NK-92 (cell line): Measurements from ENCODE around the gene CCDC51.
"Not testable (repeated sequence)": the region's sequence is repeated elsewhere in the genome, so short reads cannot be mapped to it uniquely, and the experiment has no call there.

Experiments
- DNase-seq: peaks from one replicate; lab custom pipeline; 2025; ENCODE audit not compliant: unreplicated experiment; lab: John Stamatoyannopoulos, UW

Gene CCDC51, protein sequence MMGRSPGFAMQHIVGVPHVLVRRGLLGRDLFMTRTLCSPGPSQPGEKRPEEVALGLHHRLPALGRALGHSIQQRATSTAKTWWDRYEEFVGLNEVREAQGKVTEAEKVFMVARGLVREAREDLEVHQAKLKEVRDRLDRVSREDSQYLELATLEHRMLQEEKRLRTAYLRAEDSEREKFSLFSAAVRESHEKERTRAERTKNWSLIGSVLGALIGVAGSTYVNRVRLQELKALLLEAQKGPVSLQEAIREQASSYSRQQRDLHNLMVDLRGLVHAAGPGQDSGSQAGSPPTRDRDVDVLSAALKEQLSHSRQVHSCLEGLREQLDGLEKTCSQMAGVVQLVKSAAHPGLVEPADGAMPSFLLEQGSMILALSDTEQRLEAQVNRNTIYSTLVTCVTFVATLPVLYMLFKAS

DNA sequence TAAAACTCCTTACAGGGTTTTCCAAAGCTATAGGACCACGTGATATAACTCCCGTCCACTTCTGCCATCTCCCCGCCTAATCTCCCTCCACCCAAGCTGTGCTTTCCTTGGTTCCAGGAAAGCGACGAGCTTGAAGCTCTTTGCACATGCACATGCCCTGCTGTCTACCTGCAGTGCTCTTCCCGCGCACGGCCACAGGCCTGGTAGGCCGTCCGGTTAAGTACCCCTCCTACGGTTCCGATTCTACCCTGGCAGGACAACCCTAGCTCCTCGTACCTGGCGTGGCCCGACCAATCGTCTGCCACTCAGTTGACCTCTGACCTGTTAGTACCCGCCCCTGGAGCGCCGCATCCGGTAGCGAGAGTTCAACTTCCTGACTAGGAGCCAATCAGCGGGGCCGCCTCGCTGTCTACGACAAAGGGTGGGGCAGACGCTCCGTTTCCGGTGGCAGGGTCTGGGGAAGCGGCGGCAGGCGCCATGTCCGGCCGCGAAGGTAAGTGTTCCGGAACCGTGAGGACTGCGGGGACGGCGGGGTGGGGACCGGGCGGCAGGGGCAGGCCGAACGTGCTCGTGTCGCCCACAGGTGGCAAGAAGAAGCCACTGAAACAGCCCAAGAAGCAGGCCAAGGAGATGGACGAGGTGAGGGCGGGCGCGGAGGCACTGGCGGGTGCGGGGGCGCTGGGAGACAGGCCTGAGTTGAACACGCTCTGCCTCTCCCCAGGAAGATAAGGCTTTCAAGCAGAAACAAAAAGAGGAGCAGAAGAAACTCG lies at the start of gene CCDC51, which contains the start of gene TMA7:
Gene CCDC51 (minus strand): TSS at position 300 of the 770 bp plus-strand sequence. CDS start 4,991 bp downstream, outside the sequence.
Gene TMA7 (plus strand): TSS at position 438 of the 770 bp plus-strand sequence. CDS start 40 bp downstream, at position 478.
- peak; percentile 88 for DNase-seq

DNA sequence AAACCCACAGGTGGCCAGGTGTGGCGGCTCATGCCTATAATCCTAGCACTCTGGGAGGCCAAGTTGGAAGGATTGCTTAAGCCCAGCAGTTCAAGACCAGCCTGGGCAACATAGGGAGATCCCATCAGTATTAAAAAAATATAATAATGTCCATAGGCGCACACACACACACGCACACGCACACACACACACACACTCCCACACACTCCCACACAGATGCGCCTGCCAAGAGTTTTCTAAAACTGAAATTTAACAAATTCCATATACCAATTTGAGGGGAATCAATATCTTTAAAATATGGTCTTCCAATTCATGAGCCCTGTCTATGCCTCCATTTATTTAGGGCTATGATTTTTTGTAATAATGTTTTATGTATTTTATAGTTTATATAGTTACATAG lies 47.0 kb upstream of the CCDC51 start:
- no peak for DNase-seq

DNA sequence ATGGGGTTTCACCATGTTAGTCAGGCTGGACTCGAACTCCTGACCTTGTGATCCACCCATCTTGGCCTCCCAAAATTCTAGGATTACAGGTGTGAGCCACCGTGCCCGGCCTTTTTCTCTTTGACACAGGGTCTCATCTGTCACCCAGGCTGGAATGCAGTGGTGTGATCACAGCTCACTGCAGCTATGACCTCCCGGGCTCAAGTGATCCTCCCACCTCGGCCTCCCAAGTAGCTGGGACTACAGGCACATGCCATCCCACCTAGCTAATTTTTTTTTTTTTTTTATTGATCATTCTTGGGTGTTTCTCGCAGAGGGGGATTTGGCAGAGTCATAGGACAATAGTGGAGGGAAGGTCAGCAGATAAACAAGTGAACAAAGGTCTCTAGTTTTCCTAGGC lies 42.9 kb upstream of the CCDC51 start:
- DNase-seq = not testable (repeated sequence)

DNA sequence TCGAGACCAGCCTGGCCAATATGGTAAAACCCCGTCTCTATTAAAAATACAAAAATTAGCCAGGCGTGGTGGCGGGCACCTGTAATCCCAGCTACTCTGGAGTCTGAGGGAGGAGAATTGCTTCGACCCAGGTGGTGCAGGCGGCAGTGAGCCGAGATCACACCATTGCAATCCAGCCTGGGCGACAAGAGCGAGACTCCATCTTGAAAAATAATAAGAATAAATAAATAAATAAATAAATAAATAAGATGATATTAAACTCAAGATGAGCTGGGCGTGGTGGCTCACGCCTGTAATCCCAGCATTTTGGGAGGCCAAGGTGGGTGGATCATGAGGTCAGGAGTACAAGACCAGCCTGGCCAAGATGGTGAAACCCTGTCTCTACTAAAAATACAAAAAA lies 41.0 kb upstream of the CCDC51 start:
- not testable (repeated sequence) for DNase-seq

DNA sequence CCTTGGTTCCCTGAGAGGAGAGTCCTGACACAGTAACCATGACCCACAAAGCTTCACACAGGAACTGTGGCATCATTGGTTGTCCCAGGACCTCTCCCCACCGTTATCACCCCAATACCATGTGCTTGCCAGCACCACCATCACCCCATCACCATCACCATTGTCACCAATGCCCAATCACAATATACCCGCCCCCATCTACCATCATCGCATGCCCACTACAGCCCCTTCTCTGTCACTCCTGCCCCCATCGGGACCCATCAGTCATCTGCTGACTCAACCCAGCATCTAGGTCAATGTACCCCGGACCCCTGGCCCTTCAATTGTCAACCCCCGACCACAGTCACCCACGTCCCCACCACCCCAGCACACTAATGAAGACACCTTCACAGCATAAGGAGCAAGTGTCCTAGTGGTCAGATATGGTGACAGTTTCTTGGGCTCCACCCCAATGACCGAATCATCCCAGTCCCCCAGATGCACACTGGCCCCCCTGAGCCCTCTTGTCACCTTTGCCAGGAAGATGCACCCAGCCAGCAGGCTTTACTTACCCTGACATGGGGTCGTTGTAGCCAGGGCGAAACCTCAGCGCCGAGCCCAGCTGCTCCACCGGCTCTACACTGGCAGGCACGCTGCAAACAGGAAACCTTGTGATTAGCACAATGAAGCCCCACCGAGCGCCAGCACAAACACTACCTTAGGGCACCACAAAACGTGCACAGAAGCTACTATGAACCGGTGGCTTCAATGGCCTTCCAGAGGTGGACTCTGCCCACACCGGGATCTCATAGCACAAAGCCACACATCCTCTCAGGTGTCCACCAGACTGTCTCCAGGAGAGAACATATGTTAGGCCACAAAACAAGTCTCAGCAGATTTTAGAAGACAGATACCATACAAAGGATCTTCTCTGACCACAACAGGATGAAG lies 39.0 kb upstream of the CCDC51 start:
- no peak for DNase-seq

DNA sequence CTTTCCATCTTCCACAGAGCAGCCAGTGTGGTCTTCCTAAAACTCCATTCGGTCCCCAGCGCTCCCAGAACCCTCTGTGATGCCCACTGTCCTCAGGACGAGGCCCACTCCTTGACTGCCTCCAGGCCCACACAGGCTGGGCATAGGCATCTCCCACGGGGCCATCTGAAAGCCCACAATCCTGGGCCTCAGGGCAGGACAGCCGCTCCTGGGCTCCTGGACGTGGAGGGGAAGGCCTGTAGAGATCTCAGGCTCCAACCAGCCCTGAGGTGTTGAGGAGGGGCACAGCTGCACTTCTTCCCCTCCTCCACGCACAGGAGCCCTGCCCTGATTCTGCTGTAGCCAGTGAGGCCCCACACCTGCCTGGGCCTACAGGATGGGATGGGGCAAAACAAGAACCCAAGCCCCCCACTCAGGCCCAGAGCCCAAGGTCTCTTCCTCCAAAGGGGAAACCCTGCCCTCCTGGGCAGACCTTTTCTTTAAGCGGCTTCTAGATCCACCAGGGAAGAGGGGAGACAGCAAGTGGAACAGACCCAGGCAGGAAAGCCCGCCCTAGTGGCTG lies 38.1 kb upstream of the CCDC51 start:
- DNase-seq = no peak

DNA sequence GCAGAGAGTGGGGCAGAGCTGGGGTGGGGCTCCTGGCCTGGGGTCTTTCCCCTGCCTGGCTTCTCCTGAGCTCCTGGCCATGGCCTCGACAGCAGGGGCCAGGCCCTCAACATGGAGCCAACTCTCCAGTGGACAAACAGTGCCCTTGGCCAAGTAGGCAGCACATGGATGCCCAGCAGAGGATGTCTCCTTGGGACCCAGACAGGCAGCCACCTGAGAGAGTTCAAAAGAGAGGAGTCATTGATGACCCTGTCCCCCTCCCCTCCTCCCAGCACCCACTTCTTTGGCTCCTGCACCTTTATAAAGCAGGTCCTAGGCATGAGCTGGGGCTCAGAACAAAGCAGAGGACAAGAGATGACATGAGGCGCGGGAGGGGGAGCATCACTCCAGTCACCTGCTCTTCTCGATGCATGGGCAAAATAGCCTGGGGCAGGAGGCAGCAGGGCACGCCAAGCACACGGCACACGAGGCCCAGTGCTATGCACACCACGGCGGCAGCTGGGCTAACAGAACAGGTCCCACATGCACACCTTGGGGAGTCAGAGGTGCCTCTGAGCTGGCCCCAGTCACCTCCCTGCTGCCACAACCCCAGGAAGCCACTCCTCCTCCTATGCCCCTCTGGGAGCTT lies 36.6 kb upstream of the CCDC51 start:
- DNase-seq = no peak

DNA sequence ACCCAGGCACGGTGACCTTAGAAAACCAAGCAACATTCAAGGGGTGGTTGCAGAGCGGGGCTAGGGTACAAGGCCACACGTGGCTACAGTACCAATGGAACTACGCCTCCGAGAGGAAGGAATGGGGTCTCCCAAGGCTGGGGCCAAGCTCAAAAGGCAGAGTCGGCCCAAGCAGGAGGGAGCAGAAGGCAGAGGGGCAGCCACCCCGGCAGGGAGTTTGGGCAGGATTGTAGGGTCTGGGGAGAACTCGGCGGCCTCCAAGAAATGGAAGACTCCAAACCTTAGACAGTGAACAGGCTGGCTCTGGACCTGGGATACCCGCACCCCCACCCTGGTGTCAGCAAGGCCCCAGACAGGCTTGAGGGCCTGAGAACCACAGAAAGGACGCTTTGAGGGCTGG lies 35.3 kb upstream of the CCDC51 start:
- no peak for DNase-seq

DNA sequence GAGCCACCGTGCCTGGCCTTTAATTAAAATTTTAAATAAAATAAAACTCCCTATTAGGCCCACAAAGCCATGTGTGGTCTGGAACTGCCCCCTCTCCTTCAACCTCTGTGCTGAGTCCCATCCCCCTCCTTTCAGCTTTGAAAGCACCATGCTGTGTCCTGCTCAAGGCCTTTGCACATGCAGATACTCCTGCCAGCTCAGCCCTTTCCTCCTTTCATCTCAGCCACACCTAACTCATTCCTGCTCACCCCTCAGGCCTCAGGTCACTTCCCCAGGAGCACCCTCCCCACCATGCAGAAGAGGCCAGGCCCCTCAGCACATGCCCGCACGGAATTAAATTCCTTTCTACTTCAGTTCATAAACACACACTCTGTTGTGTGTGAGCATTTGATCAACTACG lies 34.7 kb upstream of the CCDC51 start:
- DNase-seq = no peak

DNA sequence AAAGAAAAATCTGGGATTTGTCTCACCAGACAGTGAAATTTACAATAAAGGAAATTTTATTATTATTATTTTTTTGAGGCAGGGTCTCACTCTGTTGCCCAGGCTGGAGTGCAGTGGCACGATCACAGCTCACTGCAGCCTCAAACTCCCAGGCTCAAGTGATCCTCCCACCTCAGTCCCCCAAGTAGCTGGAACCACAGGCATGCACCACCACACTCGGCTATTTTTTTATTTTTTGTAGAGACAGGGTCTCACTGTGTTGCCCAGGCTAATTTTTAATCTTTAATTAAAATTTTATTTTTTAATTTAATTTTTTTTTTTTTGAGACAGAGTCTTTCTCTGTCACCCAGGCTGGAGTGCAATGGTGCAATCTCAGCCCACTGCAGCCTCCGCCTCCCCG lies 34.1 kb upstream of the CCDC51 start:
- not testable (repeated sequence) for DNase-seq

DNA sequence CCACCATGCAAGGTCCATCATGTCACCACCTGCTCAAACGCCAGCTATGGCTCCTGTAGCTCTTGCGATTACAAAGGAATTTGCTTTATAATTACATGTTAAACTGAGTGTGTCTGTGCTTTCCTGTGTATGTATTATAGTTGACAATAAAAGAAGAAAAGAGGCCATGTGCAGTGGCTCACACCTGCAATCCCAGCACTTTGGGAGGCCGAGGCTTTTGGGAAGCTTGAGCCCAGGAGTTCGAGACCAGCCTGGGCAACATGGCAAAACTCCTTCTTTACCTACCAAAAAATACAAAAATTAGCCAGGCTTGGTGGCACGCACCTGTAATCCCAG lies 33.7 kb upstream of the CCDC51 start:
- no peak for DNase-seq

DNA sequence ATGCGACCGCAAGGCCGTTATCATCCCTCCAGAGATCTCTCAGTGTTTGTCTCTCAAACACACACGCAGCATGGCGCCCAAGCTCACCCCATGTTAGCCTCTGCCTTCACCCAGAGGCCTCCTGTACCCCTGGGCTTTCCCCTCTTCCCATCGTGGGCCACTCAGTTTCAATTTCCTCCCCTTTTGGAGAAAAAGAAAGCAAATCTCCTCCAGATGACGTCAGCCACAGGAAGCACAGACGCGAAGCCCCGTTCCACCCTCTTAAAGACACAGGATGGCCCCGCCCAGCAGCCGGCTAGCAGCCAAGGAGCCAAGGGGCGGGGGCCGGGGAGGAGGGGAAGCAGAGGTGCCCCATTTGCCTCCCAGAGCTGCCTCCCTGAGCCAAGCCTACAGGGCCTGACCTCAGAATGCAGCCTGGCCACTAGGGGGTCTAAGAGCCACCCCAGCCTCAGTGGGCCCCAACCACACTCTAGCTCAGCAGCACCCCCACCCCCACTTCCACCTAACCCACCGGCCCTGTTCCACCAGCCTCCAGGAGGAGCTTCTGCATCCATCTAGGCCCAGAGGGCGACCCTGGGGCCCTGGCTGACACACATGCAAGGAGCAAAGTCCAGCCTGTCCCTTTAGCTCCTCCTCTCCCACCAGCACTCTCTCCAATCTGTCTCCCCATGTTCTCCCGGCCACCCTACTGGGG lies 33.2 kb upstream of the CCDC51 start:
- peak; percentile 54 for DNase-seq

DNA sequence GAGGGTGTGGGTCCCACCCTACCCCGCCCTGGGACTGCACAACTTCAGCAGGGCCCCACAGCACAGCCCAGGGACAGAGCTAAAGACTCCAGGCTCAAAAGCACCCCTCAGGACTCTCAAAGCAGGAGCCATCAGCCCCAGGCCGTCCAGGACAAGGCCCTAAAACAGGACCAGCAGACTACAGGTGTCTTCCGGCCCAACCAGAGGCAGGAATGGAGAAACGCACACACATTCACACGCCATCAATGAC lies 32.7 kb upstream of the CCDC51 start:
- no peak for DNase-seq

DNA sequence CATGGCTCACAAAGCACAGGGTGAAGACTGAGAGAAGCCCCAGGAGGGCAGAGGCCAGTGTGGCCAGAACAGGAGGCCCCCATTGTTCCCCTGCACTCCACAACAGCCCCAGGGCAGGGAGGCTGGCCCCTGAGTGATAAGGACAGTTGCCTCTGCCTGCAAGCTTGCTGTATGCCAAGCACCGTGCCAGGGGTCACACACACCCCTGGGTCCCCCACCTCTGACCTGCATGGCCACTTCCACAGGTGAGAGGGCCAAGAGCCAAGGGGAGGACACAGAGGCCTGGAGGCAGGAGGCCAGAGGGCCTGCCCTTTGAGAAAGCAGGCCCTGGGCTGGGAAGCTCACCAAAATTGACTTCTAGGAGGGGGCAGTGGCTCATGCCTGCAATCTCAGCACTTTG lies 30.4 kb upstream of the CCDC51 start:
- no peak for DNase-seq

DNA sequence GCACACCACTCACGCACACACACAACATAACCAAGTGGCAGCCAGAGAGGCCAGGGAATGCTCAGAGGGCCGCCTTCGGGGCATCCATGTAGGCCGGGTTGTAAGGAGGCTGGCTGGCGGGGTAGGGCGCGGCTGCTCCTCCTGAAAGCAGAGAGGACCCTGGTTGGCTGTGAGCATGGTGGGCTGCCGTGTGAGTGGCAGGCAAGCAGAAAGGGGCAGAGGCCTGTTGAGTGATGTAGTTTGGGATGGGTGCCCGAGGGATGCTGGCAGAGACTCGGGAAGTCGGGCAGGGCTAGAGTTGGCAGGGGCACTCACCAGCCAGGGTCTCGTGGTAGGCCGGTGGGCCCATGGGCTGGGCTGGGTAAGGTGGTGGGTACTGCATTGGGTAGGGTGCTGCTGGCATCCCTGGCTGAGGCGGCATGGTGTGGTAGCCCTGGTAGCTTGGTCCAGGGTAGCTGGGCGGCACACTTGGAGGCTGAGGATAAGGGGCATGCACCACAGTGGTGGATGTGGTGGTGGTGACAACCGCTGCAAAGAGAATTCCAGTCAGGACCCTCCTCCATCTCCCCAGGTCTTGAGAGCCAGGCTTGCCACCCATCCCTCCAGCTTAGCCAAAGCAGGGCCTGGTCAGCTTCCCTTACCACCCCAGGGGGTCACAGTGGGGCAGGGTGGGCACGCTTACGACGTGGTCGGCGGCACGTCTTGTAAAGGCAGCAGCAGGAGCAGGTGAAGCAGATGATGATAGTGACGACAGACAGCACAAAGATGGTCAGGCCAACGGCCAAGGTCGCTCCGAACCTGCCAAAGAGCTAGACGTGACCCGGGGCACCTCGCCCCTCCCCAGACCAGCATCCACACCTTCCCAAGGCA lies 29.4 kb upstream of the CCDC51 start:
- DNase-seq = no peak

DNA sequence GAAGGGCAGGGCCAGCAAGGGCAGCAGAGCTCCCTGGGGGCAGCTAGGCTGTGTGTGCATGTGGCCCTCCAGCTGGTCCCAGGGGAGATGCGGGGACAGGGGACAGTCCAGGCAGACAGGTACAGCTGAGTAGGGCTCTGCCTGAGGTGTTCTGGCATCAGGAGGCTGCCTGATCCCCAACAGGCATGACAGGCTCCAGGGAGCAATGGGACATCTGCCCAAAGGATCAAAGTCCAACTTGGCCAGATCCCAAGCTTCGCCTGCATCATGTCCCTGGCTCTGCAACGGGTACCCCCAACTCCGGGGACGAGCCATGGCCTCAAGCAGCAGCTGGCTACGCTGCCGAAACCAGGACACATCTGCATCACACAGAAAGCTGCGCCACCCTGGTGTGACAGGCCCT lies 28.4 kb upstream of the CCDC51 start:
- DNase-seq = no peak

DNA sequence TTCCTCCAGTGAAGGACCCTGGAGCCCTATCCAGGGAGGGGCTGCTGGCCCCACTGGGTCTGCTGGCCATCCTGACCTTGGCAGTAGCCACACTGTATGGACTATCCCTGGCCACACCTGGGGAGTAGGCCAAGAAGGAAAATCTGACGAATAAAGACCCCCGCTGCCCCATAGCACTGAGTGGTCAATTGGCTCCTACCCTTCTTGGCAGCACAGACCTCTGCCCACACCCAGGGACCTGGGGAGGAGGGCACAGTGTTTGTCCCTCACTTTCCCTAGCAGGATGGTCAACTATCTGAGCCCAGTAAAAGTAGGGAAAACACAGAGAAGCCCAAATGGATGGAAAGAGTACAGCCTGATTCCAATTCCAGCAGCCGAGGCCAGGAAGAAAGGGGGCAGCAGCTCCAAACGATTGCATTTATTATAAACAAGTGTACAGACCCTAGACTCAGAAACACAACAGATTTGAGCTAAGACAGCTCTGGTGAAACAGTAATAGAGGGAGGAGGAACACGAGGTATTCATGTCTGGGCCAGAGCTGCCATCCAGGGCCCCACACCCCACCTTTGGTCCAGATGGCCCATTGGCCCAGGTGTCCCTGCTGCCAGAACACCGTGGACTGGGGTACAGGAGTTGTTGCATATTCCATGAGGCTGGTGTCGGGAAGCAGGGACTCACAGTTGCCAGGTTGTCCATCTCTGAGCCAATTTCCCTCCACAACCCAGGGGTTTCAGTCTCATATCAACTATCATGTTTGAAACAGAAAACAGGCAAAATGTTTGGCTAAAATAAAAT lies 27.8 kb upstream of the CCDC51 start:
- no peak for DNase-seq

DNA sequence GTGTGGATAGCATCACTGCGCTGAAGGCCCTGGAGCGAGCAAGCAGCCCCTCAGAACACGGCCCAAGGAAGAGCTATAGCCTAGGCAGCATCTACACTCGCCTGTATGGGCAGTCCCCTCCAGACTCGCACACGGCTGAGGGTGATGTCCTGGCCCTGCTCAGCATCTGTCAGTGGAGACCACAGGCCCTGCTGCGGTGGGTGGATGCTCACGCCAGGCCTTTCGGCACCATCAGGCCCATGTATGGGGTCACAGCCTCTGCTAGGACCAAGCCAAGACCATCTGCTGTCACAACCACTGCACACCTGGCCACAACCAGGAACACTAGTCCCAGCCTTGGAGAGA lies 27.2 kb upstream of the CCDC51 start:
- no peak for DNase-seq
